Pancreas (tissue), 10 donors: Measurements from ENCODE around the gene PRPF19. TPM values are rescaled to one million over a fixed set of nuclear protein-coding genes. Genes with fewer than 3 reads are reported as not detected.
A peak's percentile ranks its signal among the peaks of the same experiment; 100 is the strongest.

ENCODE experiments used
- ATAC-seq, 4 donors: fragments of 200-7000 bp; cut with Tn5 transposase; one replicate each; pipeline versions ENCODE4 v1.8.0 to v1.9.1; 2020; ENCODE audit warnings: mild to moderate bottlenecking in 4 of 4, moderate library complexity in 4 of 4
- DNase-seq, 6 donors: peaks; one replicate each; pipeline ENCODE4 v3.0.0-alpha.2; 2020
- FAIRE-seq: peaks from 2 replicates; lab custom pipeline; 2012; peaks lifted over from hg19 to GRCh38; lab: Jason Lieb, UNC
- H3K27ac ChIP-seq, 4 donors: fragments of 200-600 bp; sonication (generic); 1 replicate in 3 of 4; 2 replicates in 1 of 4; pipeline versions ENCODE4 v1.5.0 to v1.8.0; 2020
- H3K27me3 ChIP-seq, 4 donors: fragments of 200-600 bp; one replicate each; pipeline ENCODE4 v1.8.0; 2021
- H3K36me3 ChIP-seq, 3 donors: fragments of 200-600 bp; sonication (generic) in 1 of 3; one replicate each; pipeline versions ENCODE4 v1.5.0 to v1.8.0; 2020 to 2021
- H3K4me1 ChIP-seq, 3 donors: fragments of 200-600 bp; one replicate each; pipeline ENCODE4 v1.8.0; 2021
- H3K4me3 ChIP-seq, 4 donors: fragments of 200-600 bp; sonication (generic) in 2 of 4; one replicate each; pipeline versions ENCODE4 v1.5.0 to v1.8.0; 2020 to 2021
- H3K9me3 ChIP-seq, 4 donors: fragments of 200-600 bp; one replicate each; pipeline ENCODE4 v1.8.0; 2021
- CTCF ChIP-seq, 4 donors: fragments of 200-600 bp; sonication (generic) in 3 of 4; IDR thresholded peaks; one replicate each; pipeline versions ENCODE4 v1.5.0 to v1.8.0; 2021; ENCODE audit warnings: antibody characterized with exemption in 4 of 4
- WGBS, 2 donors: extraction: QIAGEN DNeasy Blood & Tissue Kit; methylation state at CpG; one replicate each; pipeline ENCODE4 v1.1.7; 2013; 5-methylcytosine and 5-hydroxymethylcytosine counted together
- intact Hi-C, 3 donors: fragments of 100-400 bp; cut with DNase I; formaldehyde crosslinking; loops; one replicate each; pipeline versions ENCODE4 v1.11.1 to v1.14.2; 2022
- polyA plus RNA-seq, 2 donors: library from polyadenylated mRNA; stranded (reverse); fragments of 200-250 nt; gene quantifications; one replicate each; pipeline ENCODE4 v1.2.3, GENCODE V29; 2013
- total RNA-seq, 6 donors: library from RNA; stranded (reverse); fragmentation: NEBNext Ultra II Directional in 4 of 6; extraction: Animal tissue kit (Norgen Biotek cat#: 25700) in 4 of 6; gene quantifications; one replicate each; pipeline versions ENCODE4 v1.2.1 to v1.2.4, GENCODE V29; 2021 to 2023
- donor health status: healthy with polysubstance abuse.
- donor health status: DM: no; HTN: no; CAD: no; lungs with moderate emphysema.
- donor health status: DM: no; HTN: no; CAD: no.
- donor health status: control.
- donor health status: control.
- donor health status: Bipolar disorder and iron deficiency.
- donor health status: DM: yes; HTN: yes; CAD: no.
- donor health status: DM: no; HTN: no; CAD: no.
- donor health status: DM: no; HTN: no; CAD: no.
- donor health status: DM: yes; HTN: yes; CAD: no.

PRPF19 gene
- total and polyA plus RNA-seq, 8 donors, result 33.9 to 50.1 (median 45.5) TPM

GRCh38 chr11:60866911-60867870 is 39.2 kb downstream of the PRPF19 start, which contains the start of gene ZP1:
ZP1 (plus strand) TSS chr11:60867542; CDS start chr11:60867562, 20 bp downstream.
- Histone ChIP-seq H3K4me3 (no peak within 1 kb of the TSS), H3K9me3 (no peaks in the 10 kb centered on the region), H3K4me1 (no peaks in the 10 kb centered on the region), H3K27me3 (no peaks in the 10 kb centered on the region), H3K36me3 (no peaks in the 10 kb centered on the region), H3K27ac (no peak within 1 kb of the TSS)
- WGBS, 2 donors, result 66 to 72% methylated on average over 11 to 13 of the region's 13 CpGs
- TF ChIP-seq CTCF (IDR thresholded peaks at IDR 0.05), result no peak
- intact Hi-C loops, result no loop called here
- ATAC-seq (no peak), FAIRE-seq (no peak), DNase-seq (peak in 1 of 6 donors; percentile 8)

- Histone ChIP-seq H3K27ac (no peak overlapping the region), H3K36me3 (no peaks in the 10 kb centered on the region), H3K4me1 (no peaks in the 10 kb centered on the region), H3K27me3 (no peaks in the 10 kb centered on the region), H3K4me3 (no peak overlapping the region), H3K9me3 (no peaks in the 10 kb centered on the region)
- no peak for FAIRE-seq
- intact Hi-C loops, result no loop called here
- no peak for ATAC-seq
- WGBS, 2 donors, result 65 to 76% methylated on average over 7 of the region's 7 CpGs
- DNase-seq, result peak in 1 of 6 donors; percentile 3
- no peak for TF ChIP-seq CTCF (IDR thresholded peaks at IDR 0.05)
Measured at GRCh38 chr11:60864856-60865513, 41.4 kb downstream of the PRPF19 start.

GRCh38 chr11:60863550-60864521 is 42.5 kb downstream of the PRPF19 start:
- no peaks in the 10 kb centered on the region for H3K27me3 ChIP-seq
- TF ChIP-seq CTCF (IDR thresholded peaks at IDR 0.05), result no peak
- no peak overlapping the region for H3K4me3 ChIP-seq
- intact Hi-C loops, result no loop called here
- ATAC-seq (no peak), FAIRE-seq (no peak), DNase-seq (peak in 1 of 6 donors; percentile 4)
- no peaks in the 10 kb centered on the region for H3K4me1 ChIP-seq
- WGBS, 2 donors, result 69 to 75% methylated on average over 16 of the region's 16 CpGs
- H3K9me3 ChIP-seq, result no peaks in the 10 kb centered on the region
- no peak overlapping the region for H3K27ac ChIP-seq
- no peaks in the 10 kb centered on the region for H3K36me3 ChIP-seq

- DNase-seq (peak in 1 of 6 donors; percentile 2), FAIRE-seq (no peak), ATAC-seq (no peak)
- no peak for TF ChIP-seq CTCF (IDR thresholded peaks at IDR 0.05)
- no peaks in the 10 kb centered on the region for H3K9me3 ChIP-seq
- no peaks in the 10 kb centered on the region for H3K4me1 ChIP-seq
- intact Hi-C loops, result no loop called here
- no peaks in the 10 kb centered on the region for H3K27me3 ChIP-seq
- H3K27ac ChIP-seq, result no peak overlapping the region
- no peaks in the 10 kb centered on the region for H3K36me3 ChIP-seq
- no peak overlapping the region for H3K4me3 ChIP-seq
- WGBS, 2 donors, result 81 to 87% methylated on average over 9 of the region's 9 CpGs
Measured at GRCh38 chr11:60862171-60862570, 44.2 kb downstream of the PRPF19 start.
